A673 (cell line): ENCODE data around the gene TMEM89. TPM values are rescaled to one million over a fixed set of nuclear protein-coding genes. Genes with fewer than 3 reads are reported as not detected.

ENCODE experiments used
- BruUV-seq: library from RNA; stranded (reverse); fragments of 400-500 nt; replicated peaks from 2 replicates; lab custom pipeline; 2021; lab: Mats Ljungman, UMichigan
- CTCF ChIA-PET: fragments of 300-600 bp; sonication (Branson Sonifier 250); formaldehyde crosslinking; loops from one replicate; lab custom pipeline; 2022; ENCODE audit warnings: antibody characterized with exemption; lab: Charles Lee
- POLR2A ChIA-PET: fragments of 300-600 bp; sonication (Branson Sonifier 250); formaldehyde crosslinking; loops from one replicate; lab custom pipeline; 2022; ENCODE audit warnings: antibody characterized with exemption; ENCODE audit not compliant: low non-redundant PET; lab: Charles Lee
- DNase-seq: peaks from one replicate; pipeline ENCODE4 v3.0.0-alpha.2; 2015; ENCODE audit warnings: low spot score
- H3K27ac ChIP-seq: fragments of 200-600 bp; sonication (generic); 2 replicates; pipeline ENCODE4 v1.5.1; 2016; ENCODE audit warnings: mixed run types, low read depth, mild to moderate bottlenecking, mixed read lengths, antibody characterized with exemption, low read length; ENCODE audit not compliant: poor library complexity, severe bottlenecking
- H3K27me3 ChIP-seq: fragments of 200-600 bp; sonication (generic); replicated peaks from 2 replicates; pipeline ENCODE4 v1.6.1; 2017; ENCODE audit warnings: mixed run types, low read depth, mild to moderate bottlenecking, mixed read lengths, antibody characterized with exemption, low read length; ENCODE audit not compliant: insufficient read depth, poor library complexity
- H3K36me3 ChIP-seq: fragments of 200-600 bp; sonication (generic); 2 replicates; pipeline ENCODE4 v1.6.1; 2016; ENCODE audit warnings: mixed run types, mild to moderate bottlenecking, mixed read lengths, antibody characterized with exemption, low read length; ENCODE audit not compliant: insufficient read depth, poor library complexity, severe bottlenecking
- H3K4me1 ChIP-seq: fragments of 200-600 bp; sonication (generic); 2 replicates; pipeline ENCODE4 v1.6.1; 2017; ENCODE audit warnings: mixed run types, mild to moderate bottlenecking, mixed read lengths, antibody characterized with exemption, low read length; ENCODE audit not compliant: insufficient read depth, poor library complexity, severe bottlenecking
- H3K4me3 ChIP-seq: fragments of 200-600 bp; sonication (generic); 2 replicates; pipeline ENCODE4 v1.5.1; 2016; ENCODE audit warnings: low read depth, mixed run types, mild to moderate bottlenecking, mixed read lengths, low read length; ENCODE audit not compliant: poor library complexity, severe bottlenecking
- H3K9me3 ChIP-seq: fragments of 200-600 bp; sonication (generic); 2 replicates; pipeline ENCODE4 v1.6.1; 2016; ENCODE audit warnings: mixed run types, low read depth, mild to moderate bottlenecking, mixed read lengths, antibody characterized with exemption, low read length; ENCODE audit not compliant: poor library complexity, severe bottlenecking
- EZH2 ChIP-seq: fragments of 200-600 bp; sonication (generic); IDR thresholded peaks from 2 replicates; pipeline ENCODE4 v1.6.1; 2017; ENCODE audit warnings: borderline replicate concordance, low read depth, mild to moderate bottlenecking, mixed read lengths, antibody characterized with exemption, low read length; ENCODE audit not compliant: poor library complexity, severe bottlenecking
- intact Hi-C: fragments of 100-400 bp; cut with micrococcal nuclease; formaldehyde crosslinking; loops from one replicate; pipeline ENCODE4 v1.10.0; 2022; ENCODE audit not compliant: unreplicated experiment
- total RNA-seq: library from RNA; stranded (reverse); gene quantifications from 2 replicates; pipeline ENCODE4 v1.2.3, GENCODE V29; 2021
- TF ChIP-seq, protein P1 (sequence below): fragments of 300-800, 200-600 bp; sonication (generic); conservative IDR thresholded peaks from 2 replicates; pipeline ENCODE4 v1.5.1; 2017; ENCODE audit warnings: low read depth, mild to moderate bottlenecking, antibody characterized with exemption, low read length, moderate library complexity, mixed read lengths

The TMEM89 gene
- total RNA-seq, 1 experiment from 2014 or later: not detected

GRCh38 chr3:48642605-48643004 lies 21.0 kb upstream of the TMEM89 start:
- H3K36me3 ChIP-seq: no peaks in the 10 kb centered on the region
- ChIA-PET POLR2A (no interaction called here), CTCF (no interaction called here)
- DNase-seq: no peak
- no TSS peak for BruUV-seq
- TF ChIP-seq, protein P1, sequence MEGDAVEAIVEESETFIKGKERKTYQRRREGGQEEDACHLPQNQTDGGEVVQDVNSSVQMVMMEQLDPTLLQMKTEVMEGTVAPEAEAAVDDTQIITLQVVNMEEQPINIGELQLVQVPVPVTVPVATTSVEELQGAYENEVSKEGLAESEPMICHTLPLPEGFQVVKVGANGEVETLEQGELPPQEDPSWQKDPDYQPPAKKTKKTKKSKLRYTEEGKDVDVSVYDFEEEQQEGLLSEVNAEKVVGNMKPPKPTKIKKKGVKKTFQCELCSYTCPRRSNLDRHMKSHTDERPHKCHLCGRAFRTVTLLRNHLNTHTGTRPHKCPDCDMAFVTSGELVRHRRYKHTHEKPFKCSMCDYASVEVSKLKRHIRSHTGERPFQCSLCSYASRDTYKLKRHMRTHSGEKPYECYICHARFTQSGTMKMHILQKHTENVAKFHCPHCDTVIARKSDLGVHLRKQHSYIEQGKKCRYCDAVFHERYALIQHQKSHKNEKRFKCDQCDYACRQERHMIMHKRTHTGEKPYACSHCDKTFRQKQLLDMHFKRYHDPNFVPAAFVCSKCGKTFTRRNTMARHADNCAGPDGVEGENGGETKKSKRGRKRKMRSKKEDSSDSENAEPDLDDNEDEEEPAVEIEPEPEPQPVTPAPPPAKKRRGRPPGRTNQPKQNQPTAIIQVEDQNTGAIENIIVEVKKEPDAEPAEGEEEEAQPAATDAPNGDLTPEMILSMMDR: no peak
- no peak for TF ChIP-seq EZH2
- no peaks in the 10 kb centered on the region for H3K9me3 ChIP-seq
- H3K4me3 ChIP-seq: no peak overlapping the region
- intact Hi-C loops: no loop called here
- no peaks in the 10 kb centered on the region for H3K4me1 ChIP-seq
- no peaks in the 10 kb centered on the region for H3K27me3 ChIP-seq
- H3K27ac ChIP-seq: no peak overlapping the region

DNA sequence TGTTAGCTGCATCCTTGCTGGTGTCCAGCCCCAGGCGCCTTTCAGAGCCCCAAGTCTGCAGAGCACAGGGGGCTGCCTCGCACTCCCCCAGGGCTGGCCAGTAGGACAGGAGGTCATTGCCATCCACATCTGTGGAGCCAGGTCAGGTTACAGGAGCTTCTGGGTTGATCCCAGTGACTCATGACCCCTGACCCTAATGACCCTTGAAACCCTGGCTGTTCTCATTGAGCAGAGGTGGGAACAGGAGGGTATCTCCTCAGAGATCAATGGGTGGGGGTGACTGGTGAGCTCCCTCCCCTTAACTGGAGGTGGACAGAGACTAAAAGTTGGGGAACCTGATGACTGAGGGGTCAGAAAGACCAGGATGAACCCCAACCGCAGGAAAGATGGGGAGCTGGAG lies 19.8 kb upstream of the TMEM89 start:
- CTCF ChIA-PET: no interaction called here
- no peaks in the 10 kb centered on the region for H3K36me3 ChIP-seq

GRCh38 chr3:48639944-48640606 lies 18.5 kb upstream of the TMEM89 start:
- Histone ChIP-seq H3K4me1 (no peaks in the 10 kb centered on the region), H3K9me3 (no peaks in the 10 kb centered on the region), H3K27ac (no peak overlapping the region), H3K4me3 (no peak overlapping the region), H3K27me3 (no peaks in the 10 kb centered on the region), H3K36me3 (no peaks in the 10 kb centered on the region)
- CTCF ChIA-PET: no interaction called here
- no peak for TF ChIP-seq EZH2
- TF ChIP-seq, protein P1: no peak
- no peak for DNase-seq
- BruUV-seq: no TSS peak
- intact Hi-C loops: no loop called here
- POLR2A ChIA-PET: no interaction called here

More for the DNA sequence above, 19.8 kb upstream of the TMEM89 start:
- Histone ChIP-seq H3K9me3 (no peaks in the 10 kb centered on the region), H3K4me1 (no peaks in the 10 kb centered on the region), H3K27ac (no peak overlapping the region), H3K27me3 (no peaks in the 10 kb centered on the region), H3K4me3 (no peak overlapping the region)
- intact Hi-C loops: no loop called here
- DNase-seq: no peak
- no peak for TF ChIP-seq EZH2
- TF ChIP-seq, protein P1: no peak
- POLR2A ChIA-PET: no interaction called here
- no TSS peak for BruUV-seq
